ENCODE data around the gene ZNF236. TPM values are rescaled to one million over a fixed set of nuclear protein-coding genes. Genes with fewer than 3 reads are reported as not detected.
"Not testable (repeated sequence)": the region's sequence is repeated elsewhere in the genome, so short reads cannot be mapped to it uniquely, and the experiment has no call there.

ZNF236 gene
- total RNA-seq (10 to 100 TPM in 7 of 9 donors, 1 to 10 TPM in 2; 7.9 to 17.0 (median 10.9) TPM), polyA plus RNA-seq (1 to 10 TPM; 1.9 to 2.1 TPM)
- long read RNA-seq, donor 1, partial matches to known transcripts: 5 of 7 reads
- long read RNA-seq, donor 1, other reads (novel, unspliced or antisense): 2 of 7 reads
- long read RNA-seq, donor 2, partial matches to known transcripts: 5 of 9 reads
- long read RNA-seq, donor 2, other reads (novel, unspliced or antisense): 4 of 9 reads
- long read RNA-seq, donor 3, partial matches to known transcripts: 3 of 5 reads
- long read RNA-seq, donor 3, other reads (novel, unspliced or antisense): 2 of 5 reads

- WGBS, 4 donors: 0 to 1% (median 0%) methylated on average over 2 to 113 of the region's 113 CpGs
These were observed at the start of gene ZNF236 for GRCh38 chr18:76822506-76823160. Gene ZNF236, plus strand, starts transcription at chr18:76822557. Its CDS starts 51 bp downstream, at chr18:76822608.

DNA sequence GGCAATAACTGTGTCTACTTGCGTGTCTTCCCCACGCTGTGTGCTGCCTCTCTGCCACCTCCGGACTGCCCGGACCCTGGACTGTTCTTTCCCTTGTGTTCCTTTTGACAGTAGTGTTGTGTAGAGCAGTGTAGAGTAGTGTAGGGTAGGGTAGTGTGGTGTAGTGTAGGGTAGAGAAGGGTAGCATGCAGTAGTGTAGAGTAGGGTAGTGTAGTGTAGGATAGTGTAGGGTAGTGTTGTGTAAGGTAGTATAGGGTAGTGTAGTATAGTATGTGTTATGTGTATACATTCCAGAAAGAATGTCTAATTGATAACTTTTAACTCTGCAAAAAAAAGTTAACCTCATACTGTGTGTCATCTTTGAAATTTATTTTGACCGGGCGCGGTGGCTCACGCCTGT, 49.7 kb upstream of the ZNF236 start:
- intact Hi-C loops (cut with DNase I): no loop called here
- 77 to 95% (median 87%) methylated on average over 8 of the region's 8 CpGs for WGBS, 4 donors

More at GRCh38 chr18:76822506-76823160, at the start of gene ZNF236:
- Histone ChIP-seq H3K4me3 (peak within 1 kb of the TSS; percentile 71 to 99 (median 94)), H3K36me3 (no peaks in the 10 kb centered on the region), H3K27me3 (no peaks in the 10 kb centered on the region), H3K9me3 (no peaks in the 10 kb centered on the region), H3K27ac (peak within 1 kb of the TSS; percentile 93 to 99 (median 97)), H3K4me1 (peaks cover 5 to 45% (median 19%) of the 10 kb centered on the region in 12 donors)
- intact Hi-C loops (cut with DNase I): loop anchor here in 1 of 10 donors (10.0 kb wide), 1 partner anchor 232 kb away; no protein-coding TSS in a partner anchor
- TF ChIP-seq POLR2A (IDR thresholded peaks at IDR 0.05): peak in 1 of 2 donors; percentile 69
- TF ChIP-seq, protein P1, sequence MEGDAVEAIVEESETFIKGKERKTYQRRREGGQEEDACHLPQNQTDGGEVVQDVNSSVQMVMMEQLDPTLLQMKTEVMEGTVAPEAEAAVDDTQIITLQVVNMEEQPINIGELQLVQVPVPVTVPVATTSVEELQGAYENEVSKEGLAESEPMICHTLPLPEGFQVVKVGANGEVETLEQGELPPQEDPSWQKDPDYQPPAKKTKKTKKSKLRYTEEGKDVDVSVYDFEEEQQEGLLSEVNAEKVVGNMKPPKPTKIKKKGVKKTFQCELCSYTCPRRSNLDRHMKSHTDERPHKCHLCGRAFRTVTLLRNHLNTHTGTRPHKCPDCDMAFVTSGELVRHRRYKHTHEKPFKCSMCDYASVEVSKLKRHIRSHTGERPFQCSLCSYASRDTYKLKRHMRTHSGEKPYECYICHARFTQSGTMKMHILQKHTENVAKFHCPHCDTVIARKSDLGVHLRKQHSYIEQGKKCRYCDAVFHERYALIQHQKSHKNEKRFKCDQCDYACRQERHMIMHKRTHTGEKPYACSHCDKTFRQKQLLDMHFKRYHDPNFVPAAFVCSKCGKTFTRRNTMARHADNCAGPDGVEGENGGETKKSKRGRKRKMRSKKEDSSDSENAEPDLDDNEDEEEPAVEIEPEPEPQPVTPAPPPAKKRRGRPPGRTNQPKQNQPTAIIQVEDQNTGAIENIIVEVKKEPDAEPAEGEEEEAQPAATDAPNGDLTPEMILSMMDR (IDR thresholded peaks at IDR 0.05): no peak
- ATAC-seq: peak in 3 of 4 donors; percentile 64 to 87 (median 81)
- peak; percentile 79 to 89 (median 85) for DNase-seq

DNA sequence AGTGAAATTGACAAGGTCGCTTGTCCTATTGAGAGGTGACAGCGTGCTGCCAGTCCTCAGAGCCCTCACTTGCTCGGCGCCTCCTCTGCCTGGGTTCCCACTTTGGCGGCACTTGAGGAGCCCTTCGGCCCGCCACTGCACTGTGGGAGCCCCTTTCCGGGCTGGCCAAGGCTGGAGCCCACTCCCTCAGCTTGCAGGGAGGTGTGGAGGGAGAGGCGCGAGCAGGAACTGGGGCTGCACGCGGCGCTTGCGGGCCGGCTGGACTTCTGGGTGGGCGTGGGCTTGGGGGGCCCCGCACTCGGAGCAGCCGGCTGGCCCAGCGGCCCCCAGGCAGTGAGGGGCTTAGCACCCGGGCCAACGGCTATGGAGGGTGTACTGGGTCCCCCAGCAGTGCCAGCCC, 45.3 kb upstream of the ZNF236 start:
- H3K9me3 ChIP-seq; H3K4me3 ChIP-seq; intact Hi-C loops (cut with DNase I); H3K27me3 ChIP-seq; ATAC-seq; H3K27ac ChIP-seq; DNase-seq; H3K36me3 ChIP-seq; H3K4me1 ChIP-seq: not testable (repeated sequence)
- 92 to 100% (median 96%) methylated on average over 3 to 22 of the region's 22 CpGs for WGBS, 4 donors

More for the DNA sequence above, 49.7 kb upstream of the ZNF236 start:
- TF ChIP-seq, protein P1 (IDR thresholded peaks at IDR 0.05): no peak
- TF ChIP-seq POLR2A (IDR thresholded peaks at IDR 0.05): no peak
- DNase-seq (no peak), ATAC-seq (peak in 1 of 4 donors; percentile 52)
- no peaks in the 10 kb centered on the region for H3K4me1 ChIP-seq
- H3K9me3 ChIP-seq: peaks cover 0 to 9% (median 0%) of the 10 kb centered on the region in 12 donors
- H3K27me3 ChIP-seq: peaks cover 0 to 9% (median 0%) of the 10 kb centered on the region in 9 donors
- no peaks in the 10 kb centered on the region for H3K36me3 ChIP-seq
- no peak overlapping the region for H3K27ac ChIP-seq
- H3K4me3 ChIP-seq: no peak overlapping the region

DNA sequence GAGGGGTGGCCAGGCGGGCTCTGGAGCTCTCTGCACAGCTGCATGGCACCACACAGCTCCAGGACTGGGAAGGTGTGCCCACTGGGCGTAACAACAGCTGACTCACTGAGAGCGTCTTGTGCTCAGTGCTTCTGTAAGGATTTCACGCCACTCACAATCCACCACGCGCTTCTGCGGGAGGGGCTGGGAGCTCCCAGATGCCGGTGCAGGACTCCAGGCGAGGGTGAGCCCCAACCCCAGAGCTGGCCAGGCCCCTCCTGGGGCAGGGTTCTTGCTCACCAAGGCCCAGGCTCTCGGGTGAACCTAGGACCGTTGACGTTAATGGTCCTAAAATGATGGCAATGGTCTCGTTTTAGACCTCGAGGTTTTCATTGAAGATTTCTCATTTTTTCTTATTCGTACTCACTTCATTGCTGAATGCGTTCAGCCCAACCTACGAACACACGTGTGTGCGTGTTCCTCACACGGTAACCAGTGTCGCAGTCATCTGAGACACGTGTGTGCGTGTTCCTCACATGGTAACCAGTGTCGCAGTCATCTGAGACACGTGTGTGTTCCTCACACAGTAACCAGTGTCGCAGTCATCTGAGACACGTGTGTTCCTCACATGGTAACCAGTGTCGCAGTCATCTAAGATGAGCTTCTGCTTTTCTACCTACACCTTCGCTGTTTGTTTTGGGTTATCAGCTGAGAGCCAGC, 38.4 kb upstream of the ZNF236 start:
- H3K36me3 ChIP-seq: no peaks in the 10 kb centered on the region
- TF ChIP-seq, protein P1 (IDR thresholded peaks at IDR 0.05): no peak
- no peak for TF ChIP-seq POLR2A (IDR thresholded peaks at IDR 0.05)
- intact Hi-C loops (cut with DNase I): no loop called here
- DNase-seq (no peak), ATAC-seq (no peak)
- no peak overlapping the region for H3K27ac ChIP-seq
- no peaks in the 10 kb centered on the region for H3K4me1 ChIP-seq
- H3K9me3 ChIP-seq: no peaks in the 10 kb centered on the region
- peaks cover 0 to 22% (median 4%) of the 10 kb centered on the region in 9 donors for H3K27me3 ChIP-seq
- H3K4me3 ChIP-seq: no peak overlapping the region
- WGBS, 4 donors: 88 to 93% (median 90%) methylated on average over 29 of the region's 29 CpGs
